ENCODE results near the gene GAS5.

DNA sequence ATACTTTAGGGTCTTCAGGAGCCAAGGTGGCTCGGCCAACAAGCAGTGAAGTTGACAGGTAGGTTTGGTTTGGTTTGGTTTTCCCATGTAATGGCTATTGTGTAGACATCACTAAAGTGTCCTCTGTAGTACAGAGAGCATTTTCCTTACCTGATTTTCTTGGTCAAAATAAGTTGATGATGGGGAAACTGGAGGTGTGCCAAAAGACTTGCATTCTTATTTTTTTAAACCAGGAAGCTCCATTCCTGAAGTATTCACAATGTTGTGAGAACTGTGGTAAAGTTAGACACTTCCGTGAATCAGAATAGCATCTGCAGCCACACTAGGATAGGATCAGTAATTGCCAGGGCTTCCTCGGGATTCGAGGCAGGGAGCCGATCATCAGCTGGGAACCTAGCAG, 3.3 kb upstream of the GAS5 start:
- TF ChIP-seq, protein P1, sequence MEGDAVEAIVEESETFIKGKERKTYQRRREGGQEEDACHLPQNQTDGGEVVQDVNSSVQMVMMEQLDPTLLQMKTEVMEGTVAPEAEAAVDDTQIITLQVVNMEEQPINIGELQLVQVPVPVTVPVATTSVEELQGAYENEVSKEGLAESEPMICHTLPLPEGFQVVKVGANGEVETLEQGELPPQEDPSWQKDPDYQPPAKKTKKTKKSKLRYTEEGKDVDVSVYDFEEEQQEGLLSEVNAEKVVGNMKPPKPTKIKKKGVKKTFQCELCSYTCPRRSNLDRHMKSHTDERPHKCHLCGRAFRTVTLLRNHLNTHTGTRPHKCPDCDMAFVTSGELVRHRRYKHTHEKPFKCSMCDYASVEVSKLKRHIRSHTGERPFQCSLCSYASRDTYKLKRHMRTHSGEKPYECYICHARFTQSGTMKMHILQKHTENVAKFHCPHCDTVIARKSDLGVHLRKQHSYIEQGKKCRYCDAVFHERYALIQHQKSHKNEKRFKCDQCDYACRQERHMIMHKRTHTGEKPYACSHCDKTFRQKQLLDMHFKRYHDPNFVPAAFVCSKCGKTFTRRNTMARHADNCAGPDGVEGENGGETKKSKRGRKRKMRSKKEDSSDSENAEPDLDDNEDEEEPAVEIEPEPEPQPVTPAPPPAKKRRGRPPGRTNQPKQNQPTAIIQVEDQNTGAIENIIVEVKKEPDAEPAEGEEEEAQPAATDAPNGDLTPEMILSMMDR (IDR thresholded peaks at IDR 0.05 in 4 of 5, conservative IDR thresholded peaks at IDR 0.05 in 1 of 5): no peak
- TF ChIP-seq POLR2A (IDR thresholded peaks at IDR 0.05): no peak

All from gastrocnemius medialis (tissue), 4 donors.